GM21717 (cell line): ENCODE measurements around the gene FBXL4.
"Not testable (repeated sequence)": the region's sequence is repeated elsewhere in the genome, so short reads cannot be mapped to it uniquely, and the experiment has no call there.

Experiments
- ATAC-seq: cut with Tn5 transposase; IDR thresholded peaks from one replicate; pipeline ENCODE4 v1.9.1; 2021; ENCODE audit warnings: mild to moderate bottlenecking, moderate library complexity; ENCODE audit not compliant: unreplicated experiment

The FBXL4 gene

GRCh38 chr6:98946266-98946878 is 1.4 kb downstream of the FBXL4 start:
- no peak for ATAC-seq

- no peak for ATAC-seq
Observed at GRCh38 chr6:98945311-98946115, 2.2 kb downstream of the FBXL4 start.

GRCh38 chr6:98944598-98945081 is 3.1 kb downstream of the FBXL4 start:
- ATAC-seq, result no peak

GRCh38 chr6:98944168-98944567 is 3.6 kb downstream of the FBXL4 start:
- ATAC-seq, result no peak

- no peak for ATAC-seq
Observed at GRCh38 chr6:98942263-98942803, 5.4 kb downstream of the FBXL4 start.

GRCh38 chr6:98941319-98941718 is 6.4 kb downstream of the FBXL4 start:
- ATAC-seq, result no peak

GRCh38 chr6:98937351-98937750 is 10.4 kb downstream of the FBXL4 start:
- ATAC-seq, result no peak

- ATAC-seq, result no peak
Observed at GRCh38 chr6:98932381-98932780, 15.4 kb downstream of the FBXL4 start.

GRCh38 chr6:98931696-98932095 is 16.1 kb downstream of the FBXL4 start:
- ATAC-seq, result no peak

GRCh38 chr6:98929498-98930060 is 18.2 kb downstream of the FBXL4 start:
- ATAC-seq, result no peak

- no peak for ATAC-seq
Observed at GRCh38 chr6:98928688-98929087, 19.1 kb downstream of the FBXL4 start.

GRCh38 chr6:98927534-98927933 is 20.2 kb downstream of the FBXL4 start:
- ATAC-seq, result no peak

GRCh38 chr6:98925831-98926230 is 21.9 kb downstream of the FBXL4 start:
- no peak for ATAC-seq

- no peak for ATAC-seq
Observed at GRCh38 chr6:98924647-98925046, 23.1 kb downstream of the FBXL4 start.

GRCh38 chr6:98920904-98921431 is 26.8 kb downstream of the FBXL4 start:
- peak; percentile 89 for ATAC-seq

GRCh38 chr6:98910946-98911345 is 36.8 kb downstream of the FBXL4 start:
- ATAC-seq, result not testable (repeated sequence)

- no peak for ATAC-seq
Observed at GRCh38 chr6:98909236-98909635, 38.5 kb downstream of the FBXL4 start.

GRCh38 chr6:98906342-98906741 is 41.4 kb downstream of the FBXL4 start:
- not testable (repeated sequence) for ATAC-seq

GRCh38 chr6:98905759-98906158 is 42.0 kb downstream of the FBXL4 start:
- ATAC-seq, result no peak

GRCh38 chr6:98904096-98904495 is 43.6 kb downstream of the FBXL4 start:
- ATAC-seq, result no peak

- no peak for ATAC-seq
Observed at GRCh38 chr6:98900706-98901105, 47.0 kb downstream of the FBXL4 start.
